GM21737 (cell line): ENCODE data around the gene GPATCH2L.

ENCODE experiments used
- ATAC-seq: cut with Tn5 transposase; IDR thresholded peaks from one replicate; pipeline ENCODE4 v1.9.1; 2021; ENCODE audit warnings: mild to moderate bottlenecking, moderate library complexity; ENCODE audit not compliant: unreplicated experiment

GPATCH2L gene

DNA sequence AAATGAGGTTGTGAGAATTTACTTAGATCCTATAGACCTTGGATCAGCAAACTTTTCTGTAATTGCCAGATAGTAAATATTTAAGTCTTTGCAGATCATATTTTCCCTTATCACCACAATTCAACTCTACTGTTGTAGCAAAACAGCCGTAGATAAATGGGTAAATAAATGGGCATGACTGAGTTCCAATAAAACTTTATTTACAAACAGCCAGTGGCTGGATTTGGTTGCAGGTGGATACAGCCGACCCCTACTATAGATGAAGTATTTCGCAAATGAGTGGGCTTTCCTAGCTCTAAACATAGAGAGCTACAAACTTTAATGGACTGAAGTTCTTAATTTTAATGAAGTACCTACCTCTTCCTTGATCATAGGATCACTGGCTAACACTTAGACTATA lies 100.7 kb downstream of the GPATCH2L start:
- ATAC-seq = no peak

DNA sequence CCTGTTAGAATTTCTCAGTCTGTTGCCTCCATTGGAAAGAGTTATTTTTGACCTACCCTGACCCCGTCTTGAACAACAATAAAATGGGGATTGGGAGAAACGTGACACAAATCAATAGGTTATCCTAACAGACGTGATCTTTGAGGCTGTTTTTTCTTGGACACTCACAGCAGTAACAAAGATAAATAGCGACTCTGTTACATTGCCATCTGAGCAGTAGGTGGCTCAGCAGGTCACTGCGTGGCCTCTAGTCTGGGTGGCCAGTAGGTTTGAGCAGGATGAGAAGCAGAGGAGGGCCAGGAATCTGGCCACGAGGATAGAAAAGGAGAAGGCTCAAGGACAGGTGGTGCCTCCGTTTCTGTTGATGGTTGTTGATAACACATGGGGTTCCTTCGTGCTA lies 101.4 kb downstream of the GPATCH2L start:
- ATAC-seq = no peak

- ATAC-seq = no peak
Measured at GRCh38 chr14:76256545-76256944, 104.8 kb downstream of the GPATCH2L start.

- no peak for ATAC-seq
Measured at GRCh38 chr14:76257111-76257803, 105.5 kb downstream of the GPATCH2L start.

DNA sequence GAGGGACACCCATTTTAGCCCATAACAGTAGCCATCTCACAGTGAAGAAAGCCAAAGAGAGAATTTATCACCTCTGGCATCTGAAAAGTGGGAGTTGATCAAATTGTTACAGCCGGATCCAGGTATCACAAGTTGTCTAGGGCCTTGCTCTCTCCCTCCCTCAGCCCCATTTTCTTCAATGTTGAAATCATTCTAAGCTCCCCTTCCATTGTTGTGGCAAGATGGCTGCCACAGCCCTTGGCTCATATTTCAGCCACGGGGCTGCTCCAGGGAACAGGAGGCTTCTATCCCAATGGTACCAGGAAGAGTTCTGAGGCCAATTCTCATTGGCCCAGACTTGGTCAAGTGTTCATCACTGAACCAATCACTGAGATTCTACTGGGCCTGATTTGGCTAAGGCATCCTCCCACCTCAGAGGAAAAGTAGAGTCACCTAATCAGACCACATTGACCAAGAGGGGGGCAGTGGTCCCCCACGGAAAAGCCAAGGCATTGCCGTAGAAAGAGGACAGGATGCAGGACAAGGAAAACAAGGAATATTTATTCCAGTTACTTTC lies 106.2 kb downstream of the GPATCH2L start:
- no peak for ATAC-seq

- ATAC-seq = no peak
Measured at GRCh38 chr14:76259029-76259735, 107.5 kb downstream of the GPATCH2L start.

- no peak for ATAC-seq
Measured at GRCh38 chr14:76260749-76261148, 109.0 kb downstream of the GPATCH2L start.

- ATAC-seq = no peak
Measured at GRCh38 chr14:76261371-76261811, 109.7 kb downstream of the GPATCH2L start.

DNA sequence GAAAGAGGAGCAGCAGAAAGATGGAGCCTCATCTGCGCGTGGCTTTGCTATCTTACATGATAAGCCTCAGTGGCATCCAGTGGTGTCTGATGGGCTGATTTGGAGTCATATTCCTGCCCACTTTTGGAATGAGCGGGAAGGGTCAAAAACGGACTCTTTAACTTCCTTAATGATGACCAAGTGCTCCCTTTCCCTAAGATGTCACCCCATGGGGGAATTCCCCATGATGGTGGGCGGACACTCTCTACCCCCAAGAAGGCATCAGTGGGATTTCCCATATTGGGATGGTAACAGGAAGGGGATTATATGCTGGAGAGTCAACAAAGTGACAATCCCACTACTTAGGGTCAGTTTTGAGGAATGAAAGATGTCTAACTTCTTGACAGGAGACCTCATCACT lies 110.9 kb downstream of the GPATCH2L start:
- ATAC-seq = no peak
